Thyroid gland (tissue), 4 donors: ENCODE data around the gene C1orf146. TPM values are rescaled to one million over a fixed set of nuclear protein-coding genes. Genes with fewer than 3 reads are reported as not detected.
"Not testable (repeated sequence)": the region's sequence is repeated elsewhere in the genome, so short reads cannot be mapped to it uniquely, and the experiment has no call there.

ENCODE experiments used
- DNase-seq, 2 donors: peaks; one replicate each; pipeline ENCODE4 v3.0.0-alpha.2; 2019
- H3K27ac ChIP-seq, 3 donors: fragments of 200-600 bp; sonication (generic); 1 replicate in 2 of 3; 2 replicates in 1 of 3; pipeline ENCODE4 v1.5.1; 2016 to 2019; ENCODE audit warnings: mild to moderate bottlenecking in 1 of 3, moderate library complexity in 1 of 3
- H3K27me3 ChIP-seq: fragments of 200-600 bp; sonication (generic); one replicate; pipeline ENCODE4 v1.5.1; 2019
- H3K36me3 ChIP-seq, 2 donors: fragments of 200-600 bp; sonication (generic); one replicate each; pipeline ENCODE4 v1.5.1; 2016 to 2019
- H3K4me1 ChIP-seq, 2 donors: fragments of 200-600 bp; sonication (generic); one replicate each; pipeline ENCODE4 v1.5.1; 2017 to 2019
- H3K4me3 ChIP-seq, 3 donors: fragments of 200-600 bp; sonication (generic); replicated peaks in 1 of 3; 1 replicate in 2 of 3; 2 replicates in 1 of 3; pipeline ENCODE4 v1.5.1; 2016; ENCODE audit warnings: mild to moderate bottlenecking in 1 of 3
- H3K9me3 ChIP-seq: fragments of 200-600 bp; sonication (generic); one replicate; pipeline ENCODE4 v1.5.1; 2017
- POLR2A ChIP-seq, 2 donors: fragments of 450-650 bp; IDR thresholded peaks; one replicate each; pipeline ENCODE4 v1.6.1; 2017; ENCODE audit warnings: antibody characterized with exemption in 2 of 2, mild to moderate bottlenecking in 2 of 2, moderate library complexity in 1 of 2
- WGBS, 2 donors: methylation state at CpG; one replicate each; pipeline ENCODE4 v1.1.5; 2017; 5-methylcytosine and 5-hydroxymethylcytosine counted together
- intact Hi-C: fragments of 100-400 bp; cut with DNase I; formaldehyde crosslinking; loops from one replicate; pipeline ENCODE4 v1.15.1; 2023
- total RNA-seq, 4 donors: library from RNA; depleted of rRNA; stranded (reverse); fragments of >200 nt; gene quantifications; one replicate each; pipeline ENCODE4 v1.2.3, GENCODE V29; 2016
- TF ChIP-seq, protein P1 (sequence below), 6 experiments: fragments of 200-600 bp in 3 of 6; fragments of 450-650 bp in 3 of 6; sonication (generic) in 3 of 6; IDR thresholded peaks; one replicate each; pipeline ENCODE4 v1.5.1; 2016 to 2019; ENCODE audit warnings: antibody characterized with exemption in 6 of 6, mild to moderate bottlenecking in 2 of 6, inconsistent platforms in 1 of 6, moderate library complexity in 1 of 6

The C1orf146 gene
- total RNA-seq, 4 donors from 2014 or later = not detected

DNA sequence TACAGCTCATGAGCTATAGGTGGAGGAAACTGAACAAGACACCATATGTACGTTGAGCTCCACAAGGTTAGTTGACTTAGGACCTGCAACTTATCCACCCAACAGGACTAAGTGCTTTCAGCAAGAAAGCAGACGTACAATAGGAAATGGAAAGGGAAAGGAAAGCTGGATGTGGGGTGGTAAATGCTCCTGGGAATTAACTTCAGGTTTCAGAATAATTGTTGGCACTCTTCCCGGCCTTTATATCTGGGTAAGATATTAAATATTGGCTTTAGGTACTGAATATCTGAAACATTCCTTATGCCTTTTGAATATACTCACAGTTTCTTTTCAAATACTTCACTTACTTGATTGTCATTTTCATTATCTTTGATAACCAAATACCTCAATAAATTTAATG is 44.8 kb downstream of the C1orf146 start:
- peaks cover 0 to 9% of the 10 kb centered on the region in 2 donors for H3K36me3 ChIP-seq
- H3K9me3 ChIP-seq = no peaks in the 10 kb centered on the region

GRCh38 chr1:92273039-92273438 is 55.3 kb downstream of the C1orf146 start:
- WGBS, 2 donors = 88 to 91% methylated on average over 1 of the region's 1 CpG
- H3K36me3 ChIP-seq = peaks cover 0 to 3% of the 10 kb centered on the region in 2 donors
- DNase-seq = no peak
- intact Hi-C loops = no loop called here
- H3K27me3 ChIP-seq = no peaks in the 10 kb centered on the region
- H3K27ac ChIP-seq = no peak overlapping the region
- TF ChIP-seq, protein P1, sequence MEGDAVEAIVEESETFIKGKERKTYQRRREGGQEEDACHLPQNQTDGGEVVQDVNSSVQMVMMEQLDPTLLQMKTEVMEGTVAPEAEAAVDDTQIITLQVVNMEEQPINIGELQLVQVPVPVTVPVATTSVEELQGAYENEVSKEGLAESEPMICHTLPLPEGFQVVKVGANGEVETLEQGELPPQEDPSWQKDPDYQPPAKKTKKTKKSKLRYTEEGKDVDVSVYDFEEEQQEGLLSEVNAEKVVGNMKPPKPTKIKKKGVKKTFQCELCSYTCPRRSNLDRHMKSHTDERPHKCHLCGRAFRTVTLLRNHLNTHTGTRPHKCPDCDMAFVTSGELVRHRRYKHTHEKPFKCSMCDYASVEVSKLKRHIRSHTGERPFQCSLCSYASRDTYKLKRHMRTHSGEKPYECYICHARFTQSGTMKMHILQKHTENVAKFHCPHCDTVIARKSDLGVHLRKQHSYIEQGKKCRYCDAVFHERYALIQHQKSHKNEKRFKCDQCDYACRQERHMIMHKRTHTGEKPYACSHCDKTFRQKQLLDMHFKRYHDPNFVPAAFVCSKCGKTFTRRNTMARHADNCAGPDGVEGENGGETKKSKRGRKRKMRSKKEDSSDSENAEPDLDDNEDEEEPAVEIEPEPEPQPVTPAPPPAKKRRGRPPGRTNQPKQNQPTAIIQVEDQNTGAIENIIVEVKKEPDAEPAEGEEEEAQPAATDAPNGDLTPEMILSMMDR (IDR thresholded peaks at IDR 0.05) = no peak
- TF ChIP-seq POLR2A (IDR thresholded peaks at IDR 0.05) = no peak
- no peaks in the 10 kb centered on the region for H3K9me3 ChIP-seq
- no peak overlapping the region for H3K4me3 ChIP-seq
- no peaks in the 10 kb centered on the region for H3K4me1 ChIP-seq

More for the DNA sequence above, 44.8 kb downstream of the C1orf146 start:
- DNase-seq = no peak
- intact Hi-C loops = no loop called here
- Histone ChIP-seq H3K27me3 (no peaks in the 10 kb centered on the region), H3K4me3 (no peak overlapping the region), H3K4me1 (no peaks in the 10 kb centered on the region), H3K27ac (no peak overlapping the region)
- WGBS, 2 donors = 89 to 90% methylated on average over 3 of the region's 3 CpGs
- TF ChIP-seq POLR2A (IDR thresholded peaks at IDR 0.05) = no peak
- TF ChIP-seq, protein P1 (IDR thresholded peaks at IDR 0.05) = no peak

GRCh38 chr1:92274939-92275338 is 57.2 kb downstream of the C1orf146 start:
- Histone ChIP-seq H3K4me3 (no peak overlapping the region), H3K27ac (no peak overlapping the region), H3K4me1 (no peaks in the 10 kb centered on the region), H3K27me3 (no peaks in the 10 kb centered on the region), H3K9me3 (no peaks in the 10 kb centered on the region), H3K36me3 (no peaks in the 10 kb centered on the region)
- WGBS, 2 donors = 88 to 89% methylated on average over 1 of the region's 1 CpG
- intact Hi-C loops = no loop called here
- DNase-seq = no peak
- TF ChIP-seq POLR2A (IDR thresholded peaks at IDR 0.05) = no peak
- TF ChIP-seq, protein P1 (IDR thresholded peaks at IDR 0.05) = no peak

GRCh38 chr1:92276082-92276481 is 58.4 kb downstream of the C1orf146 start:
- Histone ChIP-seq H3K27me3 (no peaks in the 10 kb centered on the region), H3K4me1 (no peaks in the 10 kb centered on the region), H3K36me3 (peaks cover 0 to 2% of the 10 kb centered on the region in 2 donors), H3K9me3 (no peaks in the 10 kb centered on the region), H3K27ac (no peak overlapping the region), H3K4me3 (no peak overlapping the region)
- 97 to 99% methylated on average over 3 of the region's 3 CpGs for WGBS, 2 donors
- intact Hi-C loops = no loop called here
- TF ChIP-seq, protein P1 (IDR thresholded peaks at IDR 0.05) = no peak
- no peak for TF ChIP-seq POLR2A (IDR thresholded peaks at IDR 0.05)
- no peak for DNase-seq

DNA sequence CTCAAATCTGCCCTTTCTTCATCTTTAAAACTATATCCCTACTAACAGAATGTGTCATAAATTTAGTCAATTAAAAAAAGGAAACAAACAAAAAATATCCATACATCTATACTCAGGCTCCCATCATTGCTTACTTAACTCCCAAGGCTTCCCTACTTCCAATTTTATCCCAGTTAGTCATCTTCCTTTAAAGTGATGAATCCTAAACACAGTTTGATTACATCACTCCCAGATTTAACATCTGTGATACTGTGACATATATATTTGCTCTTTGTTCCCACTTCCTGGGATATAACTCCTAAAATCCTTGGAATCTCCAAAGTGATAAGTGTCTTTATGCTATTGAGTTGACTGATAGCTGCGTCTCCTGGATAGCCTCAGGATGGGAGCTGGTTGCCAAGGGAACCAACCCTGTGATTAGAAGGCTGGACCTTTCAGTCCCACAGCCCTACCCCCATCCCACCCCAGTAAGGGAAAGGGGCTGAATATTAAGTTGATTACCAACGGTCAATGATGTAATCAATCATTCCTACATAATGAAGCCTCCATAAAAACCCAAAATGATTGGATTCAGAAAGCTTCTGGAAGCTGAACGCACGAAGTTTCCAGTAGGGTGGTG is 59.5 kb downstream of the C1orf146 start:
- Histone ChIP-seq H3K4me1 (no peaks in the 10 kb centered on the region), H3K36me3 (peaks cover 0 to 2% of the 10 kb centered on the region in 2 donors), H3K9me3 (no peaks in the 10 kb centered on the region), H3K27me3 (no peaks in the 10 kb centered on the region), H3K27ac (no peak overlapping the region), H3K4me3 (no peak overlapping the region)
- intact Hi-C loops = no loop called here
- WGBS, 2 donors = 95 to 98% methylated on average over 4 of the region's 4 CpGs
- TF ChIP-seq, protein P1 (IDR thresholded peaks at IDR 0.05) = no peak
- TF ChIP-seq POLR2A (IDR thresholded peaks at IDR 0.05) = no peak
- no peak for DNase-seq

- H3K27ac ChIP-seq, H3K4me3 ChIP-seq, H3K36me3 ChIP-seq, DNase-seq, intact Hi-C loops, H3K27me3 ChIP-seq, H3K9me3 ChIP-seq, H3K4me1 ChIP-seq: not testable (repeated sequence)
- WGBS, 2 donors = 96 to 99% methylated on average over 9 to 15 of the region's 15 CpGs
Measured at GRCh38 chr1:92279781-92280180, 62.1 kb downstream of the C1orf146 start.

DNA sequence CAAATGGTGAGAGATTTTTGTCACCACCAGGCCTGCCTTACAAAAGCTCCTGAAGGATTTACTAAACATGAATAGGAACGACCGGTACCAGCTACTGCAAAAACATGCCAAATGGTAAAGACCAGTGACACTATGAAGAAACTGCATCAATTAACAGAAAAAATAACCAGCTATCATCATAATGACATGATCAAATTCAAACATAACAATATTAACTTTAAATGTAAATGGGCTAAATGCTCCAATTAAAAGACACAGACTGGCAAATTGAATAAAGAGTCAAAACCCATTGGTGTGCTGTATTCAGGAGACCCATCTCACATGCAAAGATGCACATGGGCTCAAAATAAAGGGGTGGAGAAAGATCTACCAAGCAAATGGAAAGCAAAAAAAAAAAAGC is 63.7 kb downstream of the C1orf146 start:
- intact Hi-C loops, H3K27ac ChIP-seq, H3K4me3 ChIP-seq, H3K4me1 ChIP-seq, DNase-seq, H3K27me3 ChIP-seq, H3K9me3 ChIP-seq, H3K36me3 ChIP-seq: not testable (repeated sequence)
- WGBS, 2 donors = 96 to 100% methylated on average over 2 of the region's 2 CpGs
